Measurements from ENCODE around the gene CYP19A1.
"Not testable (repeated sequence)": the region's sequence is repeated elsewhere in the genome, so short reads cannot be mapped to it uniquely, and the experiment has no call there.

The CYP19A1 gene

GRCh38 chr15:51310064-51310463 is 28.3 kb downstream of the CYP19A1 start:
- DNase-seq, result no peak

GRCh38 chr15:51307811-51308210 is 30.6 kb downstream of the CYP19A1 start:
- in situ Hi-C loops (cut with MboI; ENCODE audit: low pct_unique_long_range_greater_than_20kb, low sequenced_read_pairs), result no loop called here
- no peak for DNase-seq

More at GRCh38 chr15:51310064-51310463, 28.3 kb downstream of the CYP19A1 start:
- in situ Hi-C loops (cut with MboI; ENCODE audit: low pct_unique_long_range_greater_than_20kb, low sequenced_read_pairs), result no loop called here

- DNase-seq, result no peak
- in situ Hi-C loops (cut with MboI; ENCODE audit: low pct_unique_long_range_greater_than_20kb, low sequenced_read_pairs), result no loop called here
Observed at GRCh38 chr15:51307325-51307724, 31.1 kb downstream of the CYP19A1 start.

- in situ Hi-C loops (cut with MboI; ENCODE audit: low pct_unique_long_range_greater_than_20kb, low sequenced_read_pairs), result no loop called here
- DNase-seq, result no peak
Observed at GRCh38 chr15:51303462-51303980, 34.9 kb downstream of the CYP19A1 start.

GRCh38 chr15:51302480-51302879 is 35.9 kb downstream of the CYP19A1 start:
- in situ Hi-C loops (cut with MboI; ENCODE audit: low pct_unique_long_range_greater_than_20kb, low sequenced_read_pairs), result no loop called here
- DNase-seq, result no peak

- DNase-seq, result no peak
- in situ Hi-C loops (cut with MboI; ENCODE audit: low pct_unique_long_range_greater_than_20kb, low sequenced_read_pairs), result no loop called here
Observed at GRCh38 chr15:51299187-51300015, 39.0 kb downstream of the CYP19A1 start.

GRCh38 chr15:51298620-51299019 is 39.8 kb downstream of the CYP19A1 start:
- in situ Hi-C loops (cut with MboI; ENCODE audit: low pct_unique_long_range_greater_than_20kb, low sequenced_read_pairs), result no loop called here
- DNase-seq, result no peak

GRCh38 chr15:51290720-51291119 is 47.7 kb downstream of the CYP19A1 start:
- DNase-seq, result no peak
- in situ Hi-C loops (cut with MboI; ENCODE audit: low pct_unique_long_range_greater_than_20kb, low sequenced_read_pairs), result no loop called here

- no peak for DNase-seq
- in situ Hi-C loops (cut with MboI; ENCODE audit: low pct_unique_long_range_greater_than_20kb, low sequenced_read_pairs), result no loop called here
Observed at GRCh38 chr15:51289290-51289689, 49.1 kb downstream of the CYP19A1 start.

- in situ Hi-C loops (cut with MboI; ENCODE audit: low pct_unique_long_range_greater_than_20kb, low sequenced_read_pairs), result no loop called here
- no peak for DNase-seq
Observed at GRCh38 chr15:51288143-51289065, 50.0 kb downstream of the CYP19A1 start.

GRCh38 chr15:51286816-51287215 is 51.6 kb downstream of the CYP19A1 start:
- in situ Hi-C loops (cut with MboI; ENCODE audit: low pct_unique_long_range_greater_than_20kb, low sequenced_read_pairs), result no loop called here
- no peak for DNase-seq

GRCh38 chr15:51285399-51285798 is 53.0 kb downstream of the CYP19A1 start:
- DNase-seq, result no peak
- in situ Hi-C loops (cut with MboI; ENCODE audit: low pct_unique_long_range_greater_than_20kb, low sequenced_read_pairs), result no loop called here

GRCh38 chr15:51284871-51285270 is 53.5 kb downstream of the CYP19A1 start:
- in situ Hi-C loops (cut with MboI; ENCODE audit: low pct_unique_long_range_greater_than_20kb, low sequenced_read_pairs), result no loop called here
- no peak for DNase-seq

GRCh38 chr15:51283026-51283425 is 55.4 kb downstream of the CYP19A1 start:
- in situ Hi-C loops (cut with MboI; ENCODE audit: low pct_unique_long_range_greater_than_20kb, low sequenced_read_pairs), result no loop called here
- no peak for DNase-seq

- in situ Hi-C loops (cut with MboI; ENCODE audit: low pct_unique_long_range_greater_than_20kb, low sequenced_read_pairs); DNase-seq: not testable (repeated sequence)
Observed at GRCh38 chr15:51282241-51282640, 56.2 kb downstream of the CYP19A1 start.

- DNase-seq, result peak; percentile 61
- in situ Hi-C loops (cut with MboI; ENCODE audit: low pct_unique_long_range_greater_than_20kb, low sequenced_read_pairs), result no loop called here
Observed at GRCh38 chr15:51281368-51281967, 56.9 kb downstream of the CYP19A1 start.

GRCh38 chr15:51280838-51281237 is 57.6 kb downstream of the CYP19A1 start:
- in situ Hi-C loops (cut with MboI; ENCODE audit: low pct_unique_long_range_greater_than_20kb, low sequenced_read_pairs), result no loop called here
- no peak for DNase-seq

GRCh38 chr15:51279391-51279790 is 59.0 kb downstream of the CYP19A1 start:
- in situ Hi-C loops (cut with MboI; ENCODE audit: low pct_unique_long_range_greater_than_20kb, low sequenced_read_pairs), result no loop called here

GRCh38 chr15:51277101-51277500 is 61.3 kb downstream of the CYP19A1 start:
- in situ Hi-C loops (cut with MboI; ENCODE audit: low pct_unique_long_range_greater_than_20kb, low sequenced_read_pairs), result no loop called here
- no peak for DNase-seq

More at GRCh38 chr15:51279391-51279790, 59.0 kb downstream of the CYP19A1 start:
- DNase-seq, result no peak

All from KBM-7 (cell line).